HG03060 (cell line): ENCODE data around the gene FHAD1.

ENCODE experiments used
- ATAC-seq: cut with Tn5 transposase; IDR thresholded peaks from one replicate; pipeline ENCODE4 v1.9.1; 2021; ENCODE audit warnings: low read depth, moderate number of reproducible peaks; ENCODE audit not compliant: unreplicated experiment

FHAD1 gene

GRCh38 chr1:15342408-15342967 lies 95.5 kb downstream of the FHAD1 start:
- no peak for ATAC-seq

DNA sequence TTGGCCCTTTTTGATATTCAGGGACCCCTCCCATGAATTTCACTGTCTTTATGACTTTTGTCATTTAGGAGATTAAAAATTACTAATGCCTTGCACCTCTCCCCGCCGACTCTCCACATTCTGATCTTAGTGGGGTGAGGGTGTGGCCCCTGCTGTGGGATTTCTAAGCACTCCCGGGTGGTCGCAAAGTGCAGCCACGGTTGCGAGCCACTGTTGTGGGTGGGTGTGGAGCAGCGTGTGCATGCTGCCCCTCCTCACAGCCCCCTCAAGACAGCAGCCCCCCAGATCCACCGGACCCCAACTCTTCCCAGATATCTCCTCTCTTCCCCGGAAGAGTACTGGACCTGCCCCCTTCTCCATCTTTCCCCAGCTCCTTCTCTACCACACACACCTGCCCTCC lies 96.1 kb downstream of the FHAD1 start:
- ATAC-seq, result no peak

DNA sequence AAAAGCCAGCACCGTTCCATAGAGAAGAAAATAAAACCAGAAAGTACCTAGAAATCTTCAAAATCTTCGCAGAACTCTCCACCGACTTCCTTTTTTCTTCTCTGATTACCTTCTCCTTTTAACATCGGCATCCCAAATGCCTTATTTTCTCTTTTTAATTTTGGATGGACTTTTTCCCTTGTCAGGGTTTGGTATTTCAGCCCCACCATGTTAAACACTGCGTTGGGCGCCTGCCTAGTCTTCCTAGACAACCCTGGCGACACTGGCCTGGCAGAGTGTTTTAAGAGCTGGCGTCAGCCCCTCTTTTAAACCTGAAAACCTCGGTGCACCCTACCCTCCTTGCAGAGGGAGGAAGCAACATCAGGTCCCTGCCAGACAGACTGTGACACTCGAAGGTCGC lies 96.7 kb downstream of the FHAD1 start:
- no peak for ATAC-seq

DNA sequence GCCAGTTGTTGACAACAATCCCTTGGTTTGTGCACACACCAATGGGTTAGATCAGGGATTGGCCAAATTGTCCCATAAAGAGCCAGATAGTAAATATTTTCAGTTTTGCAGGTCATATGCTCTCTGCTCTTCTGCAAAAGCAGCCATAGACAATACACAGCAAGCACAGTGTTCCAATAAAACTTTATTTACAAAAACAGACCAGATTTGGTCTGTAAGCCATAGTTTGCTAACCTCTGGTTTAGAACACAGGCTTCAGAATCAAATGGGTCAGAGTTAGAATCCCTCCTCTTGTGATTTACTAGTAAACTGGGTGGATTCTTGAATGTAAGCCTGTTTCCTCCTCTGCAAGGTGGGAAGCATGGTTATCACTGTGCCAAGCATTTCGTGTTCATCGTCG lies 97.4 kb downstream of the FHAD1 start:
- ATAC-seq, result no peak

- ATAC-seq, result no peak
These were observed 98.0 kb downstream of the FHAD1 start for GRCh38 chr1:15344800-15345704.

- ATAC-seq, result no peak
These were observed 98.8 kb downstream of the FHAD1 start for GRCh38 chr1:15345705-15346345.

- no peak for ATAC-seq
These were observed 99.5 kb downstream of the FHAD1 start for GRCh38 chr1:15346346-15347030.

DNA sequence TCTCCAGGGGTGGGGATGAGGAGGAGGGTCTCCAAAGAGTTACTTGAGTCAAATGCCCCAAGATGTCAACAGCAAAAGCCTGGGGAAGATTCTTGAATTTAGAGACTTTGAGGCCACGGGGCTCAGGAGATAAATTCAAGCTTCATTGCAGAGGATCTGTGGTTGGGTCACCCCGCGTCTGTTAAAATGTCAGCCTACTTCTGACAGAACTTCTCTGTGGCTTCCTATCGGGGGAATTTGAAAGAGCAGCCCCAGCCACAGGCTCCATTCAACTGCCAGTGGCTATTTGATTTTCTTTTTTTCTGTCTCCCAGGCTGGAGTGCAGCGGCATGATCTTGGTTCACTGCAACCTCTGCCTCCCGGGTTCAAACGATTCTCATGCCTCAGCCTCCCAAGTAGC lies 100.2 kb downstream of the FHAD1 start:
- no peak for ATAC-seq

DNA sequence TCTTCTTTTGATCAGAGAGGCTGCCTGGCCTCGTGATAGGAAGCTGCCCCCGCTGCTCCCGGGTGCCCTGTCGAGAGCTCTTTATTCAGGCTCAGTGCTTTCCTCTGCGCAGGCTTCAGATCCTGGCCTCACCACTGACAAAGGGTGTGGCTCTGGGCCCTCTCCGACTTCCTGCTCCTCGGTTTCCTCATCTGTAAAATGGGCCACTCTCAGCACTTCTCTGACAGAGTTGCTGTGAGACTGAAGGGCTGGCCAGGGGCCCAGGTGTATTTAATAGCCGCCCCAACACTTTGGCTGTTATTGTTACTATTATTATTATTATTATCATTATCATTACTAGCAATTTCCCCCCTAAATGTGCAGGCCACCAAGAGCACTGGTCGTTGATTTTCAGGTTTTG lies 101.6 kb downstream of the FHAD1 start:
- ATAC-seq, result no peak

DNA sequence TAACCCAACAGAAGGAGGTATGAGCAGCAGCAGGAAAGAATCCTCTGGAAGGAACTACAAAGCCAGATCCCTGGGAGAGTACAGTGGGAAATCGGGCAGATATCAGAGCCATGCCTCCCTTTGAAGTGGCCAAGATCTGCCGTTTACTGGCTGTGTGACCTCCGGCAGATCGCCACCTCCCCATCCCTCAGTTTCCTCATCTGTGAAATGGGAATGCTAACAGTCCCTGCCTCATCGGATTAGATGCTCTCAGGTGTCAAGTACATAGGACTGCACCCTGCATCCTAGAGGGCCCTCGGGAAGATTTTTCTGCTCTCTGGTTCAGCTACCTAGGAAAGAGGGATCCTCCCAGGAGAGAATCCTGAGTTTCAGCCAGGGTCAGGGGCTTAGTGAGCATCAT lies 102.1 kb downstream of the FHAD1 start:
- no peak for ATAC-seq

- no peak for ATAC-seq
These were observed 103.1 kb downstream of the FHAD1 start for GRCh38 chr1:15350151-15350550.

- ATAC-seq, result no peak
These were observed 103.7 kb downstream of the FHAD1 start for GRCh38 chr1:15350551-15351200.

GRCh38 chr1:15351310-15351709 lies 104.3 kb downstream of the FHAD1 start:
- ATAC-seq, result no peak

- ATAC-seq, result no peak
These were observed 105.3 kb downstream of the FHAD1 start for GRCh38 chr1:15352128-15352957.

DNA sequence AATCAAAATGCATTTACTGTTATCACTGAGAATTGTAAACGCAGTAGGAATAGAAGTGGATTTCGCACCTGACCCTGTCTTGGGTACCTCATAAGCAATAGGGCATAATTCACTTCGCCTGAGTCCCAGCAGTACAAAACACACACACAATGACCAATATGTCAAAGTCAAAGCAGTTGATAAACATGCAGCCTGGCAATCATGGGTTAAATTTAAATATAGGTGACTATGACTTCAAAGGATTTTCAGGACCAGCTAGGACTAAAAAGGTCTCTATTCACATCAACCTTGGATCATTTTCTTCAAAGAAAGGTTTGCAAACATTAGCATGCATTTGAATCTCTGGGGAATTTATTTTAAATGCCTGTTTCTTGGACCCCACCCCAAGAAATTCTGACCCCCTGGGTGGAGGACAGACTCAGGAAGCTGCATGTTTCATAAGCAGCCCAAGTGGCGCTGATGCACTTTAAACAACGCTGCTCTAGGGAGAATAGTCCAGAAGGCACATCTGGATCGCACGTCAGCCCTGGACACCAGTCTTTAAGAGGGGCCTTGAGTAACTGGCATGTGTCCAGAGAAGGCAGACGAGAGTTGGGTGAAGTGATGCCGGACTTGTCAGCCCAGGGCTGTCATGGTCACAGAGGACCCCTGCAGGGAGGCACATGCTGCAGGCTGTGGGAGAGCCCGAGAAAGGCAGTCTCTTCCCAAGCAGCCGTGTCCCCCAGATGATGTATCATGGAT lies 107.0 kb downstream of the FHAD1 start:
- ATAC-seq, result no peak

DNA sequence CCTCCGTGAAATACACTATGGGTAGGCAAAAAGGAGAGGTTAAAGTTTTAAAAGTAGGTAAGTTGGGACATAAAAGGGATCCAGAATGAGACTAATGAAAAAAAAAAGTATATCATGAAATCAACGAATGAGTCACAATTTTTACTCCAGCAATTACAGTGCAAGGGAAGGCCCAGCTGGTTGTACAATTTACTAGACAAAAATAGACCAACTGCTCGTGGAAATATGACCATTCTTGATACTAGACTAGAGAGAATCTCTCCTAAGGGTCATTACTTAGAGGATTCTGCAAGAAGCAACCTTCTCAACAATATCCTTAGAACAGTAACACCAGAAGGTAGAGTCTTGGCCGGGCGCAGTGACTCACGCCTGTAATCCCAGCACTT lies 107.5 kb downstream of the FHAD1 start:
- no peak for ATAC-seq

DNA sequence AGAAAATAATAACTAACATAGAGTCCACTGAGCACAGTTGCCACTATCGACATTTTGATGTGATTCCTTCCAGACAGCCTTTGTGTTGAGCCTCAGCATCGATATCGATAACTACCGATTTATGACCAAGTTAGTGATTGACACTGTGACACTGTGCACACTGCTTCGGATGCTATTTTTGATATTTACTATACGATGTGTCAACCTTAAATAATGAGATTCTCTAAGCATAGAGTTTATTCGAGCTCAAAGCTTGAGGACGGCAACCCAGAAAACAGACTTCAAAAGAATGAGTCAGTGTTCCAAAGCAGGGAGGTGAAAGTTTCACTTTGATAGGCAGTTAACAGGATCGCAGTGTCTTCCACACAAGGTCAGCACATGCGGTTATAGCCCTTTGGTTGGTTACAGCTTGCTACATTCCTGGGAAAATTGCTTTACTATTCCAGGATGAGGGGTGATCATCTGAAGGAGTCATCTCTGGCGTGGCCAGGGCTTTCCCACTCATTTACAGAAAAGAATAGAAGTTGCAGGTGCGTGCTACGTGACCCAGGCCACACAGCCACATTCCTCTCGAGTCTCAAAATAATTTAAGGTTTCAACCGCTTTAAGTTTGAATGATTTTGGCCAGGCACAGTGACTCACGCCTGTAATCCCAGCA lies 109.1 kb downstream of the FHAD1 start:
- ATAC-seq, result no peak

GRCh38 chr1:15357612-15358207 lies 110.7 kb downstream of the FHAD1 start:
- ATAC-seq, result no peak
